ENCODE results near the gene STRN4.

STRN4 gene

GRCh38 chr19:46704379-46705076 is 41.7 kb downstream of the STRN4 start:
- Histone ChIP-seq H3K4me1 (ENCODE audit: control insufficient read depth, insufficient read depth, low read length) (no peaks in the 10 kb centered on the region), H3K9me3 (ENCODE audit: control insufficient read depth, low read length) (no peaks in the 10 kb centered on the region), H3K9ac (ENCODE audit: low read length) (no peak overlapping the region), H3K27me3 (ENCODE audit: control insufficient read depth, insufficient read depth, low read length) (no peaks in the 10 kb centered on the region), H3K4me3 (ENCODE audit: low read length) (no peak overlapping the region), H3K36me3 (ENCODE audit: control insufficient read depth, insufficient read depth, low read length) (peaks cover 12% of the 10 kb centered on the region)

DNA sequence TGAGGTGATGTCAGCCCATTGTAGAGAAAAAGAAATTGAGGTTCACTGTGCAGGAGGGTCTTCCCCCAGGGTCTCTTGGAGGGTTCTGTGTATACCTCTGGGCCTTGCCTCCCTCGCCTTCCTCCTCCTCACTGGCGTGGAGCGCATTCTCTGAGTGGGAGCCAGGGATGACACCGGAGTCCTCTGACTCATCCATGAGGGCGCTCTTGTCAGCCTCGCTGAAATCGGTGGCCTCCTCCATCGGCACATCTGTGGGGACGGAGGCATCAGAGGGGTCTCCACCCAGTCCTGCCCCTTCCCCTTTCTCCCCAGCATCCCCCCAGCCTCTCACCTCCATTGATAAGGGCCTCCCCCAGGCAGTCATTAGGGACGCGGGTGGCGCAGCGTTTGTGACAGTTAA is 45.5 kb downstream of the STRN4 start:
- Histone ChIP-seq H3K27me3 (ENCODE audit: control insufficient read depth, insufficient read depth, low read length) (no peaks in the 10 kb centered on the region), H3K4me1 (ENCODE audit: control insufficient read depth, insufficient read depth, low read length) (peaks cover 8% of the 10 kb centered on the region), H3K36me3 (ENCODE audit: control insufficient read depth, insufficient read depth, low read length) (peaks cover 31% of the 10 kb centered on the region), H3K4me3 (ENCODE audit: low read length) (no peak overlapping the region), H3K9me3 (ENCODE audit: control insufficient read depth, low read length) (no peaks in the 10 kb centered on the region), H3K9ac (ENCODE audit: low read length) (no peak overlapping the region)

DNA sequence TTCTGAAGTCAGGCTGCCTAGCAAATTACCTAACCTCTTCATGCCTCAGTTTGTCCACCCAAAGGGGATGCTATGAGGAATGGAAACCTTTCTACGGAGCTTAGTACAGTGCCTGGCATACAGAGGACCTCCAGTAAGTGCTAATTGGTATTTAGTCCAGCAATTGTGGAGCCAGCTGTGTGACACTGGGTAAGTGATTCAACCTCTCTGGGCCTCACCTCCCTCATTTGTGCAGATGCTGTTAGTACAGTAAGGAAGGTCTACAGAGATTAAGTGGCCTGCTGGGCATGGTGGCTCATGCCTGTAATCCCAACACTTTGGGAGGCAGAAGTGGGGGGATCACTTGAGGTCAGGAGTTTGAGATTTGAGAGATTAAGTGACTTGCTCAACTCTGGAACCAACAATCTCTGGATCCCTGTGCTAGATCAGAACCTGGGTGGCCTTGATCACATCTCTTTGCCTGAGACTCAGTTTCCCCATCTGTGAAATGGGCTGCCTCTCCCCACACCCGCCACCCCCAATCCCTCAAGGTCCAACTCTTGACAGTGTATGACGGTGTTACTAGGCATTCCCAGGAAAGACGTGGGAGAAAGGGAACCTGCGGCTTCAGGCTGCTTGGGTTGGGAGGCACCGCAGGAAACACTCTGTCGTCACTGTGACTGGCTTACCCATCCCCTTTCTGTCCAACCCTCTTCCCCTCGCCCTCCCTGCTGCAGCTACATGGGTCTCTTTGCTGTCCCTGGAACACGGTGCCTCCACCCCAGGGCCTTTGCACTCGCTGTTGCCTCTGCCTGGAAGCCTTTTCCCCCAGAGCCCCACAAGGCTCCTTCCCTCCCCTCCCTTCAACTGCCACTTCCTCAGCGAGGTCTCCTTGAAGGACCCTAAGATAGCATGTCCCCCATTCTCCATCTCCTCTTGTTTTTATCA is 47.6 kb downstream of the STRN4 start:
- H3K9me3 ChIP-seq (ENCODE audit: control insufficient read depth, low read length): no peaks in the 10 kb centered on the region
- no peak overlapping the region for H3K9ac ChIP-seq (ENCODE audit: low read length)
- H3K36me3 ChIP-seq (ENCODE audit: control insufficient read depth, insufficient read depth, low read length): peaks cover 32% of the 10 kb centered on the region
- no peaks in the 10 kb centered on the region for H3K27me3 ChIP-seq (ENCODE audit: control insufficient read depth, insufficient read depth, low read length)
- H3K4me3 ChIP-seq (ENCODE audit: low read length): no peak overlapping the region
- H3K4me1 ChIP-seq (ENCODE audit: control insufficient read depth, insufficient read depth, low read length): peaks cover 8% of the 10 kb centered on the region

DNA sequence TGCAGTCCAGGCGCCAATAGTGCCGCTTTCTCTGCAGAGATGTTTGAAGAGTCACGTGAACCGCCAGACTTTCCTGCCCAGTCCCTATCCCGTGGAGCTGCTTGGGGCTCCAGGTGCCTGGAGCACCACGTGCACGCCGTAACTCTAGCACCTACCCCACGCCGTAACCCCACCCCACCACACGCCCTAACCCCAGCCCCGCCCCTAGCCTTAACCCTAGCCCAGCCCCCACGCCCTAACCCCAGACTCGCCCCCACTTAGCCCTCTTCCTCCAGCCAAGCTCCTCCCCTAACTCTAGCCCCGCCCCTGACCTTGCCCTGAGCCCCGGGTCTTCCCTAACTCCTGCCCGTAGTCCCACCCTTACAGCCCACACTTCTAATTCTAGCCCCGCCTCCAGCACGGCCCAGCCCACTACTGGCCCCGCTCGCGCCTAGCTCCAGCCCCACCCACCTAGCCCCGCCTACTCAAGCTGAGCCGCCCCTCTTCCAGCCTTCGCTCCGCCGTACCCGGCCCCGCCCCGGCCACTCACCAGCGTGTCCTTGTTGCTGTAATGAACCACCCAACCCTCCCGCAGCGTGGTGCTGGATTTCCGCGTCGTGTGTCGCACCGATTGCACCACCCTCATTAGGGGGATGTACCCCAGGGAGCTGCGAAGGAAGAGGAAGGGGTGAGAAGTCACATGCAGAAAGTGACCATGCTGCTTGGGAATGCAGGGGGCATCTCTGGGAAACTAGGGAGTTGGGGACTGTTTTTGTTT is 48.9 kb downstream of the STRN4 start:
- H3K4me3 ChIP-seq (ENCODE audit: low read length): no peak overlapping the region
- H3K9ac ChIP-seq (ENCODE audit: low read length): no peak overlapping the region
- H3K36me3 ChIP-seq (ENCODE audit: control insufficient read depth, insufficient read depth, low read length): peaks cover 40% of the 10 kb centered on the region

DNA sequence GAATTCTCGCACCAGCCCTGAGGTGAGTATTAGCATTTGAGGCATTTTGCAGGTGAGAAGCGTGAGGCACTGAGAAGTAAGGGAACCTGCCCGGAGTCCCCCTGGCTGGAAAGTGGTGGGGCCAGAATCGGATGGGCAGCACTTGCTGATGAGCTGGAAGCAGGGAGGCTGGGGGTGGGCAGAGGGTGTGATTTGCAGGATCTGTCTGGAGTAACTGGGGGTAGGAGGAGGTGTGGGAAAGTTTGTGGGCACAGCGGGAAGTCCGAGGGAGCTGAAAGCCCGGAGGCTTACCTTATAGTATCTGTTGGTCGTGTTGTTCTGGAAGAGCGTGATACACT is 49.4 kb downstream of the STRN4 start:
- peaks cover 8% of the 10 kb centered on the region for H3K4me1 ChIP-seq (ENCODE audit: control insufficient read depth, insufficient read depth, low read length)
- no peak overlapping the region for H3K4me3 ChIP-seq (ENCODE audit: low read length)
- H3K9me3 ChIP-seq (ENCODE audit: control insufficient read depth, low read length): no peaks in the 10 kb centered on the region
- peaks cover 37% of the 10 kb centered on the region for H3K36me3 ChIP-seq (ENCODE audit: control insufficient read depth, insufficient read depth, low read length)
- no peak overlapping the region for H3K9ac ChIP-seq (ENCODE audit: low read length)
- H3K27me3 ChIP-seq (ENCODE audit: control insufficient read depth, insufficient read depth, low read length): no peaks in the 10 kb centered on the region

More for the DNA sequence above, 48.9 kb downstream of the STRN4 start:
- Histone ChIP-seq H3K4me1 (ENCODE audit: control insufficient read depth, insufficient read depth, low read length) (peaks cover 8% of the 10 kb centered on the region), H3K9me3 (ENCODE audit: control insufficient read depth, low read length) (no peaks in the 10 kb centered on the region), H3K27me3 (ENCODE audit: control insufficient read depth, insufficient read depth, low read length) (no peaks in the 10 kb centered on the region)

DNA sequence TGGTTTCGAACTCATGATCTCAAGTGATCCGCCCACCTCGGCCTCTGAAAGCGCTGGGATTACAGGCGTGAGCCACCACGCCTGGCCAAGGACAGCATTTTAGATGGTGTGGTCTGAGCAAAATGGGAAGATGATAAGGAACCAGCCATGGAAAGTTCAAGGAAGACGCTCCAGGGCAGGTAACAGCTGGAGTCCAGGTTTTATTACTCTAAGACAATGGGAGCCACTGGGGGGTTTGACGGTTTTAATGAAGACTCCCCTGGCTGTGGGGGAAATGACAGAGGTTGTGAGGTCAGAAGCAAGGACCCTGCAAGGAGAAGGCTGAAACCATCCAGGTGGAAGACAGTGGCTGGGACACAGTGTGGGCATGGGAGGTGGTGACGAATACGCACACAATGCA is 50.2 kb downstream of the STRN4 start:
- Histone ChIP-seq H3K9ac (ENCODE audit: low read length) (no peak overlapping the region), H3K4me3 (ENCODE audit: low read length) (no peak overlapping the region), H3K9me3 (ENCODE audit: control insufficient read depth, low read length) (no peaks in the 10 kb centered on the region), H3K27me3 (ENCODE audit: control insufficient read depth, insufficient read depth, low read length) (no peaks in the 10 kb centered on the region), H3K36me3 (ENCODE audit: control insufficient read depth, insufficient read depth, low read length) (peaks cover 42% of the 10 kb centered on the region), H3K4me1 (ENCODE audit: control insufficient read depth, insufficient read depth, low read length) (peaks cover 8% of the 10 kb centered on the region)

- Histone ChIP-seq H3K4me1 (ENCODE audit: control insufficient read depth, insufficient read depth, low read length) (peaks cover 8% of the 10 kb centered on the region), H3K9ac (ENCODE audit: low read length) (no peak overlapping the region), H3K4me3 (ENCODE audit: low read length) (no peak overlapping the region), H3K27me3 (ENCODE audit: control insufficient read depth, insufficient read depth, low read length) (no peaks in the 10 kb centered on the region), H3K9me3 (ENCODE audit: control insufficient read depth, low read length) (no peaks in the 10 kb centered on the region), H3K36me3 (ENCODE audit: control insufficient read depth, insufficient read depth, low read length) (peaks cover 38% of the 10 kb centered on the region)
These were observed 52.5 kb downstream of the STRN4 start for GRCh38 chr19:46693760-46694159.

DNA sequence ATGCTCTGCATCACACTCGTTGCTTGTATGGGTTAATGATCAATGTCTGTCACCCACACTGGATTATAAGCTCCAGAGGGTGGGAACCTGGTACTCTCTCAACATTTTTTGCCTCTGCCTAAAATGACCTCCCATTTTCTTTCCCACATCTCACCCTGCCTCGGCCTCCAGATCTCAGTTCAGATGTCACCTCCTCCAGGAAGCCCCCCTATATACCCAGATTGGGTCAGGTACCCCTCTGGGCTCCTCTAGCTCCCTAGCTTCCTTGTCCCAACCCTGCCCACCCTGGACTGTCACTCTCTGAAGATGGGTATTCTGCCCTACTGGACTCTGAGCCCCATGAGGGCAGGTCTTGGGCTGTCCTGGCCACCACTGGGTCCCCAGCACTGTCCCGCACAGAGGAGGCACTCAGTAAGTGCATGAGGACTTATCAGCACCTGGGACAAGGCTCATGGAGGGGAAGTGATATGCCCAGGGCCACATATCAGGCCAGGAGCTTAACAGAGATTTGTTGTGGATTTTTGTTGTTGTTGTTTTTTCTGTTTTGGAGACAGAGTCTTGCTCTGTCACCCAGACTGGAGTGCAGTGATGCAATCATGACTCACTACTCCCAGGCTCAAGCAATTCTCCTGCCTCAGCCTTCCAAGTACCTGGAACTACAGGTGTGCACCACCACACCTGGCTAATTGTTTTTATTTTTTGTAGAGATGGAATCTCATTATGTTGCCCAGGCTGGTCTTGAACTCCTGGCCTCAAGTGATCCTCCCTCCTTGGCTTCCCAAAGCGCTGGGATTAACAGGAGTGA is 53.1 kb downstream of the STRN4 start:
- peaks cover 8% of the 10 kb centered on the region for H3K4me1 ChIP-seq (ENCODE audit: control insufficient read depth, insufficient read depth, low read length)
- H3K9ac ChIP-seq (ENCODE audit: low read length): no peak overlapping the region
- no peaks in the 10 kb centered on the region for H3K27me3 ChIP-seq (ENCODE audit: control insufficient read depth, insufficient read depth, low read length)
- peaks cover 38% of the 10 kb centered on the region for H3K36me3 ChIP-seq (ENCODE audit: control insufficient read depth, insufficient read depth, low read length)
- H3K9me3 ChIP-seq (ENCODE audit: control insufficient read depth, low read length): no peaks in the 10 kb centered on the region
- no peak overlapping the region for H3K4me3 ChIP-seq (ENCODE audit: low read length)

DNA sequence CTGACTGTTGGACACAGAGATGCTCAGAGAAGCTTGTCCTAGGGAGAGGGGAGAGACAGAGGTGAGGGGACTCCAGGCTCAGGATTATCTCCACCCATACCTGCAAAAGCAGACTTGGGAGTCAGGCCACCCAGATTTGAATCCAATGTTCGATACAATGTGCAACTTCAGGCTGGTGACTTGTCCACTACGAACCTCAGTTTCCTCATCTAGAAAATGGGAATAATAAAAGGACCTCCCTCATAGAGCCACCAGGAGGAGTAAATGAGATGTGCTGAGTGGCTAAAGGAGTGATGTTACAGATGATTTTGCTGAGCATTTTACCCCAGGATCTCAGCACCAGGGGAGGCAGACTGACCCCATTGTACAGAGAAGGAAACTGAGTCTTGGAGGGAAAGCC is 54.3 kb downstream of the STRN4 start:
- Histone ChIP-seq H3K36me3 (ENCODE audit: control insufficient read depth, insufficient read depth, low read length) (peaks cover 37% of the 10 kb centered on the region), H3K9me3 (ENCODE audit: control insufficient read depth, low read length) (no peaks in the 10 kb centered on the region), H3K4me3 (ENCODE audit: low read length) (no peak overlapping the region), H3K9ac (ENCODE audit: low read length) (no peak overlapping the region), H3K4me1 (ENCODE audit: control insufficient read depth, insufficient read depth, low read length) (no peaks in the 10 kb centered on the region), H3K27me3 (ENCODE audit: control insufficient read depth, insufficient read depth, low read length) (no peaks in the 10 kb centered on the region)

- no peaks in the 10 kb centered on the region for H3K9me3 ChIP-seq (ENCODE audit: control insufficient read depth, low read length)
- peaks cover 28% of the 10 kb centered on the region for H3K36me3 ChIP-seq (ENCODE audit: control insufficient read depth, insufficient read depth, low read length)
- no peaks in the 10 kb centered on the region for H3K4me1 ChIP-seq (ENCODE audit: control insufficient read depth, insufficient read depth, low read length)
- no peaks in the 10 kb centered on the region for H3K27me3 ChIP-seq (ENCODE audit: control insufficient read depth, insufficient read depth, low read length)
- H3K9ac ChIP-seq (ENCODE audit: low read length): no peak overlapping the region
- no peak overlapping the region for H3K4me3 ChIP-seq (ENCODE audit: low read length)
These were observed 55.1 kb downstream of the STRN4 start for GRCh38 chr19:46691104-46691503.

GRCh38 chr19:46689358-46689757 is 56.9 kb downstream of the STRN4 start:
- Histone ChIP-seq H3K4me1 (ENCODE audit: control insufficient read depth, insufficient read depth, low read length) (no peaks in the 10 kb centered on the region), H3K9ac (ENCODE audit: low read length) (no peak overlapping the region), H3K27me3 (ENCODE audit: control insufficient read depth, insufficient read depth, low read length) (no peaks in the 10 kb centered on the region), H3K9me3 (ENCODE audit: control insufficient read depth, low read length) (no peaks in the 10 kb centered on the region), H3K36me3 (ENCODE audit: control insufficient read depth, insufficient read depth, low read length) (peaks cover 27% of the 10 kb centered on the region), H3K4me3 (ENCODE audit: low read length) (no peak overlapping the region)
